ENCODE data around the gene AKT3. TPM values are rescaled to one million over a fixed set of nuclear protein-coding genes. Genes with fewer than 3 reads are reported as not detected.
"Not testable (repeated sequence)": the region's sequence is repeated elsewhere in the genome, so short reads cannot be mapped to it uniquely, and the experiment has no call there.

The AKT3 gene
- total RNA-seq, 1 experiment from 2014 or later = 31.9 TPM

GRCh38 chr1:243882276-243882675, 32.2 kb upstream of the AKT3 start:
- CTCF ChIA-PET = no interaction called here
- Mint-ChIP-seq H3K36me3 (ENCODE audit: insufficient read depth, unreplicated experiment) (no peaks in the 10 kb centered on the region), H3K27me3 (ENCODE audit: insufficient read depth, unreplicated experiment) (peaks cover 21% of the 10 kb centered on the region), H3K4me3 (ENCODE audit: unreplicated experiment) (no peak overlapping the region), H3K27ac (ENCODE audit: low read depth, unreplicated experiment) (no peak overlapping the region), H3K9me3 (ENCODE audit: unreplicated experiment) (no peaks in the 10 kb centered on the region), H3K4me1 (ENCODE audit: insufficient read depth, unreplicated experiment) (no peaks in the 10 kb centered on the region)
- TF ChIP-seq CTCF (IDR thresholded peaks at IDR 0.05; ENCODE audit: unreplicated experiment) = no peak
- intact Hi-C loops (cut with micrococcal nuclease) = no loop called here
- POLR2A ChIA-PET = interaction anchor here (0.5 kb wide), 1 partner anchor 970 kb away, joined by 3 read pairs; no protein-coding TSS in a partner anchor
- no TSS peak for BruUV-seq (replicated peaks)
- DNase-seq (ENCODE audit: unreplicated experiment) = peak; percentile 50

GRCh38 chr1:243877058-243877457, 27.0 kb upstream of the AKT3 start:
- H3K27ac Mint-ChIP-seq (ENCODE audit: low read depth, unreplicated experiment); intact Hi-C loops (cut with micrococcal nuclease); H3K9me3 Mint-ChIP-seq (ENCODE audit: unreplicated experiment); H3K4me3 Mint-ChIP-seq (ENCODE audit: unreplicated experiment); H3K4me1 Mint-ChIP-seq (ENCODE audit: insufficient read depth, unreplicated experiment); H3K36me3 Mint-ChIP-seq (ENCODE audit: insufficient read depth, unreplicated experiment); DNase-seq (ENCODE audit: unreplicated experiment); CTCF ChIA-PET; H3K27me3 Mint-ChIP-seq (ENCODE audit: insufficient read depth, unreplicated experiment); BruUV-seq (replicated peaks): not testable (repeated sequence)
- POLR2A ChIA-PET = interaction anchor here (0.6 kb wide), 1 partner anchor 43 kb away, joined by 3 read pairs; no protein-coding TSS in a partner anchor

- H3K27me3 Mint-ChIP-seq (ENCODE audit: insufficient read depth, unreplicated experiment) = peaks cover 64% of the 10 kb centered on the region
- ChIA-PET POLR2A (interaction anchor here (0.7 to 1.8 kb wide), 4 partner anchors 15 to 335 kb away, joined by 3 to 6 read pairs (median 3); no protein-coding TSS in a partner anchor), CTCF (interaction anchor here (0.6 to 1.5 kb wide), 4 partner anchors 10 to 632 kb away, joined by 3 to 5 read pairs (median 3); no protein-coding TSS in a partner anchor)
- intact Hi-C loops (cut with micrococcal nuclease) = no loop called here
- BruUV-seq (replicated peaks) = no TSS peak
- H3K4me3 Mint-ChIP-seq (ENCODE audit: unreplicated experiment) = no peak overlapping the region
- H3K36me3 Mint-ChIP-seq (ENCODE audit: insufficient read depth, unreplicated experiment) = no peaks in the 10 kb centered on the region
- H3K9me3 Mint-ChIP-seq (ENCODE audit: unreplicated experiment) = no peaks in the 10 kb centered on the region
- H3K27ac Mint-ChIP-seq (ENCODE audit: low read depth, unreplicated experiment) = no peak overlapping the region
- no peak for TF ChIP-seq CTCF (IDR thresholded peaks at IDR 0.05; ENCODE audit: unreplicated experiment)
- DNase-seq (ENCODE audit: unreplicated experiment) = no peak
- peaks cover 9% of the 10 kb centered on the region for H3K4me1 Mint-ChIP-seq (ENCODE audit: insufficient read depth, unreplicated experiment)
Measured at GRCh38 chr1:243855616-243856318, 5.7 kb upstream of the AKT3 start.

- peaks cover 58% of the 10 kb centered on the region for H3K27me3 Mint-ChIP-seq (ENCODE audit: insufficient read depth, unreplicated experiment)
- H3K36me3 Mint-ChIP-seq (ENCODE audit: insufficient read depth, unreplicated experiment) = no peaks in the 10 kb centered on the region
- no peak for TF ChIP-seq CTCF (IDR thresholded peaks at IDR 0.05; ENCODE audit: unreplicated experiment)
- peak overlapping the region; percentile 46 for H3K27ac Mint-ChIP-seq (ENCODE audit: low read depth, unreplicated experiment)
- CTCF ChIA-PET = no interaction called here
- DNase-seq (ENCODE audit: unreplicated experiment) = no peak
- peak overlapping the region; percentile 88 for H3K4me3 Mint-ChIP-seq (ENCODE audit: unreplicated experiment)
- no peaks in the 10 kb centered on the region for H3K9me3 Mint-ChIP-seq (ENCODE audit: unreplicated experiment)
- POLR2A ChIA-PET = interaction anchor here (0.7 kb wide), 1 partner anchor 575 kb away, joined by 3 read pairs; no protein-coding TSS in a partner anchor
- H3K4me1 Mint-ChIP-seq (ENCODE audit: insufficient read depth, unreplicated experiment) = peaks cover 20% of the 10 kb centered on the region
- no TSS peak for BruUV-seq (replicated peaks)
- intact Hi-C loops (cut with micrococcal nuclease) = loop anchor here (5.0 kb wide), 3 partner anchors 134 to 509 kb away; no protein-coding TSS in a partner anchor
Measured at GRCh38 chr1:243851765-243852164, 1.7 kb upstream of the AKT3 start.

All from MCF 10A (cell line).